Heart left ventricle (tissue), 13 donors: ENCODE measurements around the gene NCAPD3.

Experiments
- CTCF ChIP-seq, 12 donors: fragments of 200-600 bp; sonication (generic) in 4 of 12; IDR thresholded peaks; one replicate each; pipeline versions ENCODE4 v1.5.0 to v1.8.0; 2018 to 2022; ENCODE audit warnings: antibody characterized with exemption in 12 of 12, mild to moderate bottlenecking in 5 of 12
- POLR2A ChIP-seq, 2 donors: fragments of 450-650 bp; IDR thresholded peaks; one replicate each; pipeline ENCODE4 v1.6.1; 2017; ENCODE audit warnings: antibody characterized with exemption in 2 of 2, mild to moderate bottlenecking in 2 of 2, moderate library complexity in 2 of 2
- donor health status: ischemic (EF 13 %, LVEDD 7.1; RV severe dilation, severe dysfunction).
- donor health status: DM: no; HTN: yes; CAD: no.
- donor health status: DM: no; HTN: no; CAD: no.
- donor health status: ischemic (EF 25% LVEDD 6.9; RV normal size, moderate dysfunction).
- donor health status: ischemic (EF 25% LVEDD 5.7; RV mildly dilated, moderate dysfunction).
- donor health status: ischemic (EF 35%, LVEDD 5.7; RV mildly dilated, moderate dysfunction).
- donor health status: nonischemic (EF 11% LVEDD 7.7; RV severe dilation, severe dysfunction).
- donor health status: DM: yes; HTN: yes; CAD: no.
- donor health status: PGD.
- donor health status: ischemic (EF 29% LVEDD 5.4; RV normal size, mild dysfunction).
- donor health status: nonischemic (EF 23%, LVEDD 6.1; RV moderate dilation, normal function).

DNA sequence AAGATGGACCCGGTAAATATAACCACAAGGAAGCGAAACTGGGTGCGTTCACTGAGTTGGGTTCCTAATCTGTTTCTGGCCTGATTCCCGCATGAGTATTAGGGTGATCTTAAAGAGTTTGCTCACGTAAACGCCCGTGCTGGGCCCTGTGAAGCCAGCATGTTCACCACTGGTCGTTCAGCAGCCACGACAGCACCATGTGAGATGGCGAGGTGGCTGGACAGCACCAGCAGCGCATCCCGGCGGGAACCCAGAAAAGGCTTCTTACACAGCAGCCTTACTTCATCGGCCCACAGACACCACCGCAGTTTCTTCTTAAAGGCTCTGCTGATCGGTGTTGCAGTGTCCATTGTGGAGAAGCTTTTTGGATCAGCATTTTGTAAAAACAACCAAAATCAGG lies 74.4 kb downstream of the NCAPD3 start:
- TF ChIP-seq CTCF (IDR thresholded peaks at IDR 0.05) = no peak
- no peak for TF ChIP-seq POLR2A (IDR thresholded peaks at IDR 0.05)
